NT2/D1 (cell line): ENCODE measurements around the gene GOLGA3.

Experiments used
- DNase-seq: peaks from one replicate; pipeline ENCODE4 v3.0.0-alpha.2; 2011; ENCODE audit warnings: low read depth, low spot score
- H3K27me3 ChIP-seq: 2 replicates; pipeline ENCODE4 v1.6.0; 2011; ENCODE audit warnings: mild to moderate bottlenecking; ENCODE audit not compliant: insufficient read length, insufficient read depth
- H3K36me3 ChIP-seq: 2 replicates; pipeline ENCODE4 v1.6.1; 2011; ENCODE audit warnings: mild to moderate bottlenecking, low read length, mixed read lengths; ENCODE audit not compliant: insufficient read depth, insufficient read length
- H3K4me1 ChIP-seq: 2 replicates; pipeline ENCODE4 v1.5.1; 2011; ENCODE audit not compliant: insufficient read depth, insufficient read length
- H3K4me3 ChIP-seq: 2 replicates; pipeline ENCODE4 v1.5.1; 2011; ENCODE audit warnings: low read depth; ENCODE audit not compliant: insufficient read length
- H3K9ac ChIP-seq: 2 replicates; pipeline ENCODE4 v1.6.0; 2011; ENCODE audit warnings: low read depth; ENCODE audit not compliant: insufficient read length
- H3K9me3 ChIP-seq: 2 replicates; pipeline ENCODE4 v1.5.1; 2011; ENCODE audit warnings: mild to moderate bottlenecking, low read length; ENCODE audit not compliant: insufficient read depth
- SUZ12 ChIP-seq: IDR thresholded peaks from 2 replicates; pipeline ENCODE4 v1.6.1; 2011; ENCODE audit not compliant: insufficient read length, insufficient read depth; ENCODE audit errors: extremely low read depth
- YY1 ChIP-seq: IDR thresholded peaks from 2 replicates; pipeline ENCODE4 v1.6.1; 2011; ENCODE audit not compliant: insufficient read length, insufficient read depth
- ZNF274 ChIP-seq: IDR thresholded peaks from 2 replicates; pipeline ENCODE4 v1.6.1; 2011; ENCODE audit warnings: mild to moderate bottlenecking, low read depth, low read length

Gene GOLGA3

GRCh38 chr12:132772606-132773005 lies 56.1 kb downstream of the GOLGA3 start:
- Histone ChIP-seq H3K9ac (no peak overlapping the region), H3K9me3 (no peaks in the 10 kb centered on the region), H3K4me1 (peaks cover 2% of the 10 kb centered on the region), H3K27me3 (no peaks in the 10 kb centered on the region), H3K36me3 (peaks cover 87% of the 10 kb centered on the region), H3K4me3 (no peak overlapping the region)
- TF ChIP-seq YY1 (no peak), ZNF274 (no peak), SUZ12 (no peak)
- no peak for DNase-seq

GRCh38 chr12:132771126-132771838 lies 57.4 kb downstream of the GOLGA3 start:
- TF ChIP-seq SUZ12 (no peak), YY1 (no peak)
- DNase-seq: no peak
- H3K4me3 ChIP-seq: no peak overlapping the region
- H3K27me3 ChIP-seq: no peaks in the 10 kb centered on the region
- peaks cover 76% of the 10 kb centered on the region for H3K36me3 ChIP-seq
- no peaks in the 10 kb centered on the region for H3K9me3 ChIP-seq
- peaks cover 5% of the 10 kb centered on the region for H3K4me1 ChIP-seq
- H3K9ac ChIP-seq: no peak overlapping the region

GRCh38 chr12:132766380-132767085 lies 62.1 kb downstream of the GOLGA3 start:
- H3K27me3 ChIP-seq: no peaks in the 10 kb centered on the region
- peaks cover 40% of the 10 kb centered on the region for H3K36me3 ChIP-seq
- TF ChIP-seq ZNF274 (no peak), YY1 (no peak), SUZ12 (no peak)
- no peak overlapping the region for H3K4me3 ChIP-seq
- H3K4me1 ChIP-seq: peaks cover 9% of the 10 kb centered on the region
- no peak overlapping the region for H3K9ac ChIP-seq
- no peak for DNase-seq
- H3K9me3 ChIP-seq: no peaks in the 10 kb centered on the region

- Histone ChIP-seq H3K4me3 (no peak overlapping the region), H3K4me1 (peaks cover 9% of the 10 kb centered on the region)
- no peak for DNase-seq
Observed at GRCh38 chr12:132765361-132765760, 63.3 kb downstream of the GOLGA3 start.

GRCh38 chr12:132764231-132764630 lies 64.4 kb downstream of the GOLGA3 start:
- peaks cover 12% of the 10 kb centered on the region for H3K4me1 ChIP-seq
- peaks cover 30% of the 10 kb centered on the region for H3K36me3 ChIP-seq
- no peaks in the 10 kb centered on the region for H3K9me3 ChIP-seq
- no peaks in the 10 kb centered on the region for H3K27me3 ChIP-seq
- no peak overlapping the region for H3K4me3 ChIP-seq
- no peak overlapping the region for H3K9ac ChIP-seq
- DNase-seq: no peak
- TF ChIP-seq ZNF274: no peak
- TF ChIP-seq SUZ12: no peak
- TF ChIP-seq YY1: no peak

More at GRCh38 chr12:132765361-132765760, 63.3 kb downstream of the GOLGA3 start:
- Histone ChIP-seq H3K9me3 (no peaks in the 10 kb centered on the region), H3K9ac (no peak overlapping the region), H3K27me3 (no peaks in the 10 kb centered on the region), H3K36me3 (peaks cover 36% of the 10 kb centered on the region)
- TF ChIP-seq ZNF274 (no peak), SUZ12 (no peak), YY1 (no peak)

GRCh38 chr12:132761921-132762583 lies 66.6 kb downstream of the GOLGA3 start:
- peak; percentile 78 for DNase-seq
- peaks cover 11% of the 10 kb centered on the region for H3K4me1 ChIP-seq
- H3K27me3 ChIP-seq: no peaks in the 10 kb centered on the region
- TF ChIP-seq YY1: no peak
- TF ChIP-seq ZNF274: no peak
- TF ChIP-seq SUZ12: no peak
- peak overlapping the region; percentile 75 for H3K4me3 ChIP-seq
- H3K9ac ChIP-seq: peak overlapping the region; percentile 96
- peaks cover 39% of the 10 kb centered on the region for H3K36me3 ChIP-seq
- H3K9me3 ChIP-seq: no peaks in the 10 kb centered on the region
